T-helper 2 cell treated with Interferon-gamma antibody and Interleukin-4, amounts not matched to agents 5 μg/mL and 100 μg/mL, for 36 hours (primary cell): ENCODE results near the gene DCBLD1.

Experiments
- DNase-seq: peaks from one replicate; pipeline ENCODE4 v3.0.0; 2021; ENCODE audit warnings: low spot score
- H3K27ac Mint-ChIP-seq: one replicate; pipeline ENCODE4 v1.8.0; 2021; ENCODE audit warnings: mild to moderate bottlenecking, mixed read lengths
- H3K27me3 Mint-ChIP-seq: one replicate; pipeline ENCODE4 v1.8.0; 2021; ENCODE audit warnings: low read depth, mixed read lengths
- H3K36me3 Mint-ChIP-seq: one replicate; pipeline ENCODE4 v1.8.0; 2021; ENCODE audit warnings: low read depth, mixed read lengths
- H3K4me1 Mint-ChIP-seq: one replicate; pipeline ENCODE4 v1.8.0; 2021; ENCODE audit warnings: low read depth, mixed read lengths
- H3K4me3 Mint-ChIP-seq: one replicate; pipeline ENCODE4 v1.8.0; 2022; ENCODE audit warnings: mild to moderate bottlenecking, moderate library complexity, mixed read lengths
- H3K9me3 Mint-ChIP-seq: one replicate; pipeline ENCODE4 v1.8.0; 2021; ENCODE audit warnings: mixed read lengths

DCBLD1 gene

DNA sequence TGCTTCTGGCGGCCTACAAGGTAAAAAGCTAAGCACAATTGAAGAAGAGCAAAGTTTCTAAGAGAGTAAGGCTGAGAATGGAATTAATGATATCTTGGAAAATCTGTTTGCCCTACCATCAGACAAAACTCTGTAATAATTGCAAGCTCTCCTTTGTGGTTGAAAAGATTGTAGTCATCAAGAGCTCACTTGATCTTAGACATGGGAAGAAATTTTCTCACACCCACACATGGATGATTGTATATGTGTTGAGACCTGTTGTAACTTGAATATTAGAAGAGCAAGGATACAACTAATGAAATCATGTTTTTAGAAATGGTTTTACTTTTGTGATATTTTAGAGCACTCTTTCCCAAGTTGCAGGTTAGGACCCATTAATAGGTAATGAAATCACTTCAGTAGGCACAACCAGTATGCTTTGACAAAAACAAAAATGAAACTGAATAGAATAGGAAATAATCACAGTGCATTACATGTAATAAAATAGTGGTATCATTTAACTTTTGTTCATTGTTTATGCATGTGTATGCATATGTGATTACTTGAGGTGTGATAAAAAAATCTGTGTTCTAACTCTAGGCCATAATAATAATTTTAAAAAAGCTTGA, 14.0 kb downstream of the DCBLD1 start:
- no peaks in the 10 kb centered on the region for H3K36me3 Mint-ChIP-seq
- H3K9me3 Mint-ChIP-seq: no peaks in the 10 kb centered on the region
- peaks cover 5% of the 10 kb centered on the region for H3K27me3 Mint-ChIP-seq
- no peak overlapping the region for H3K27ac Mint-ChIP-seq
- H3K4me1 Mint-ChIP-seq: peaks cover 20% of the 10 kb centered on the region
- DNase-seq: no peak
- H3K4me3 Mint-ChIP-seq: no peak overlapping the region

DNA sequence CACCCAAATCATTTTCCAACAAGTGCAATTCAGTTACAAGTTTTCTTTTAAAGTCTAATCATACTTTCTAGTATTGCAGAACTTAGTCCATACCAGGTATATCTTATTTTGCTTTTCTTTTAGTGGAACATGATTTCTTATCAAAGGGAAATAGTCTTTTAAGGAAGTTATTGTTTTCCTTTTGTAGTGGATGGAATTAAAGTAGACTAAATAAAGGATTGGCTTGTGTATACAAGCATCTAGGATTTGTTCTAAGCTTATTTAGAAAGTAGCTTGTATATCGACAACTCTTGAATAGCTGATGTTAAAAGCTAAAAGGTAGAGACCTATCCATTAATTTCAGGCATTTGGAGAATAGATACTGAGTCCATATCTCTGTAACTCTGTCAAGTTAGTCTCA, 14.8 kb downstream of the DCBLD1 start:
- Mint-ChIP-seq H3K4me3 (no peak overlapping the region), H3K4me1 (peaks cover 20% of the 10 kb centered on the region)

DNA sequence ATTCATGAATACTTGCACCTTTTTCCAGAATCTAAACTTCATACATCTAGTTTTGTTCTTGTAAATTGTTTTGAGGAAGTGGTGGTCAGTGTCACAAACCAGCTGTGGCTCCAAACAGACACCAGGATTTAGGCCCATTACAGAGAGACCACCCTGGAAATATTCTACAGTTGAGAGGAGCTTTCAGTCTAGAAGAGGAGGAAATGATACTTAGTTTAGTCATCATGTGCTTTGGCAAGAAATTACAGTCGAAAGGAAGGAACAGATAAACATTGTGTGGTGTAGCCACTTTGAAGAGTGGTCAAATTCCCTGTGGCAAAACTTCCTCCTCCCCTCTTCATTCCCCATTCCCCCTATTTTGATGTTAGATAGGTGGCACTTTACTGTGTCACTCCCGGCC, 15.7 kb downstream of the DCBLD1 start:
- Mint-ChIP-seq H3K36me3 (no peaks in the 10 kb centered on the region), H3K9me3 (no peaks in the 10 kb centered on the region), H3K27ac (no peak overlapping the region), H3K27me3 (peaks cover 3% of the 10 kb centered on the region), H3K4me1 (peaks cover 20% of the 10 kb centered on the region), H3K4me3 (no peak overlapping the region)
- no peak for DNase-seq

More for the DNA sequence above, 14.8 kb downstream of the DCBLD1 start:
- no peaks in the 10 kb centered on the region for H3K36me3 Mint-ChIP-seq
- no peaks in the 10 kb centered on the region for H3K9me3 Mint-ChIP-seq
- no peak for DNase-seq
- no peak overlapping the region for H3K27ac Mint-ChIP-seq
- peaks cover 5% of the 10 kb centered on the region for H3K27me3 Mint-ChIP-seq

DNA sequence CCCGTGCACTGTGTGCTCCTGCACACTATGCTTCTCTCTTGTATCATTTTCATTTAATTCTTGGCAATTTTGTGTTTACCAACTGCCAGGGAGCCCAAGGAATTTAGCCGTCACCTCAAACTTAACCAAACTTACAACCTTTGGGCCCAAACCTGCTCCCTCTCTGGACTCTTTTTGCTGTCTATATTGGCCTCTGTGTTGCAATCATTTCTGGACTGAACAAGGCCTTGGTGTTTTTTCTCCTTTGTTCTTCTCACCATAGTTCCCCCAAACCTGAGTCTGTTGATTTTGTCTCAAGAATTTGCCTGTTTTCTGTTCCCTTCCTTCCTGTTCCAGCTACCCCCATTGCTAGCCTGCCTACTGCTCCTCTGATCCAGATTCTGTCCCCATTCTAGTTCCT, 19.2 kb downstream of the DCBLD1 start:
- peaks cover 8% of the 10 kb centered on the region for H3K4me1 Mint-ChIP-seq
- peaks cover 5% of the 10 kb centered on the region for H3K36me3 Mint-ChIP-seq
- DNase-seq: no peak
- H3K4me3 Mint-ChIP-seq: no peak overlapping the region
- H3K27me3 Mint-ChIP-seq: peaks cover 3% of the 10 kb centered on the region
- H3K9me3 Mint-ChIP-seq: no peaks in the 10 kb centered on the region
- H3K27ac Mint-ChIP-seq: no peak overlapping the region

DNA sequence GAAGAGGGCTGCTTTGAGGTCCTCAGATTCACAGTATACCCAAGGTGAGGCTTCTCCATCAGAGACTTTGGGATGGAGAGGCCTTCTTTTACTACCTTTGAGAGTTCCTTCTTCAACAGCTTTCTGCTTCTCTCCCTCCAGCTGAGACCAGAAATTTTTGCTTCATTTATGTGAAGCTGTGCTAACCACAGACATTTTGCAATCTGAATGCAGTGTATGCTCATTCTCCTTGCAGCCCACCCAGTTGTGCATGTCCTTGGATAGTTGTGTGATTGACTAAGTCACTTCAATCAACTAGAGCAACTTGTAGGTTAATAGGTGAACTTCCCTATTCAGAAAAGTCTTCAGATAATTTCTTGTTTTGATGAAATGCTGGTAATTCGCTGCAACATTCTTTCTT, 20.1 kb downstream of the DCBLD1 start:
- Mint-ChIP-seq H3K36me3 (peaks cover 5% of the 10 kb centered on the region), H3K9me3 (no peaks in the 10 kb centered on the region), H3K27me3 (peaks cover 3% of the 10 kb centered on the region), H3K4me1 (peaks cover 7% of the 10 kb centered on the region), H3K4me3 (no peak overlapping the region), H3K27ac (no peak overlapping the region)
- DNase-seq: no peak

DNA sequence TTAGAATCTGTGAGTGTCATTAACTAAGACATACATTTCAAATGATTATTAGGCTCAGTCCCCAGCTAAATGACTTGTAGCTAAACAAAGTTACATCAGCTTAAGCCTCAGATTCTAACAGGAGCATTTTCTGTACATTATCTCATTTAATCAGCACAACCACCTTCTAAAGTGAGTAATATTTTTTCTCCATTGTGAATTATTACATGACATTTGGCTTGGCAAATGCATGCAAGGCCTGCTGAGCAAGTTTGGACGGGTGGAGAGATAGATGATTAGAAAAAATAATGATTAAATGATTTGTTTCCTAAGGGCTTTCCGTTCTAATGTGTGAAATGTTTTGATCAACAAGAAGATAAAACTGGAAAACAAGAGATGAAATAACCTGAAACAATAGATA, 20.7 kb downstream of the DCBLD1 start:
- H3K27ac Mint-ChIP-seq: no peak overlapping the region
- H3K4me3 Mint-ChIP-seq: no peak overlapping the region
- no peaks in the 10 kb centered on the region for H3K9me3 Mint-ChIP-seq
- H3K36me3 Mint-ChIP-seq: peaks cover 5% of the 10 kb centered on the region
- peaks cover 3% of the 10 kb centered on the region for H3K27me3 Mint-ChIP-seq
- no peak for DNase-seq
- H3K4me1 Mint-ChIP-seq: peaks cover 4% of the 10 kb centered on the region

DNA sequence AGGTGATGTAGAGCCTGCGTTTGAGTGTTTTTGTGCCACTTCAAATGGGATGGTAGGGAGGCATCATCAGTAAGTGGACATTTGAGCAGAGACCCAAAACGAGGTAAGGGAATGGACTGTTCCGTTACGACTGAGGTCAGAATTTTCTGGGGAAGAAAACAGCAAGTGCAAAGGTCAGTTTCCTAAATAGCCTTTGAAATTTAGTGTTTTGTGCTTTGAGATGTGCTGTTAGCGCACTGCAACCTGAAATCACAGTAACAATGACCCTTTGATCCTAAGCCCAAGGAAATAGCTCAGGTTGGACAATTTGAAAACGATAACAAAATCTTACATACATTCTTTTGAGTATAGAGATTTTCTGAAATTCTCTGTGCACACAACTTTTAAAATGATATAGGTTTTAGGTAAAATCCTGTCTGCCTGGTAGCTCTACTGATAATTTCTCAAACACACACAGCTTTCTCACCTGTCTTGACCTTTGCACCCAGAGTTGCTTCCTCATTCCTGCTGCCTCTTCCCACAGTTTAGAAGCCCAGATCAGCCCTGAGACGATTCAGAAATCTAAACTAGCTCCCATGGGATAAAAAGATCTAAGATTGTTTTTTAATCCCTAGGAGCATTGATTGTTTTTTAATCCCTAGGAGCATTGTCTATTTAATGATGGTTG, 22.1 kb downstream of the DCBLD1 start:
- DNase-seq: no peak
- Mint-ChIP-seq H3K4me1 (no peaks in the 10 kb centered on the region), H3K36me3 (peaks cover 5% of the 10 kb centered on the region), H3K9me3 (no peaks in the 10 kb centered on the region), H3K4me3 (no peak overlapping the region), H3K27ac (no peak overlapping the region), H3K27me3 (peaks cover 3% of the 10 kb centered on the region)

DNA sequence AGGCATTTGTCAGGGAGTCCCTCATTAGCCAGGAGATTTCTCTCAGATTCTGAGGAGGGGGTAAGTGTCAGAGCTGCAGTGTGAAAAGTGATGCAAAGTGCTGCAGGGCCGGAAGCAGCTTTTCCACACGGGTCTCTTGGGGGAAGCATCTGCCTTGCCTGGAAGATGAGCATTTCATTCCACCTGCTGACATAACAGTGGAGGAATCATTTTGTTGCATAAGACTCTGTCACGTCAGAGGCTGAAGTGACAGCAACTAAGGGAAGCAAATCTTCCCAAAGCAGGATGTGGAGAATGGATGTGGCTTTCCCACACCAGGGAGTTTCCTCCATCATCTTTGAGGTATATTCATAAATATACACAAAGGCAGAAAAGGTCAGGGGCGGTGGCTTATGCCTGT, 22.8 kb downstream of the DCBLD1 start:
- H3K36me3 Mint-ChIP-seq: peaks cover 5% of the 10 kb centered on the region
- H3K4me1 Mint-ChIP-seq: no peaks in the 10 kb centered on the region
- no peak overlapping the region for H3K27ac Mint-ChIP-seq
- H3K4me3 Mint-ChIP-seq: no peak overlapping the region
- H3K27me3 Mint-ChIP-seq: peaks cover 3% of the 10 kb centered on the region
- DNase-seq: no peak
- H3K9me3 Mint-ChIP-seq: no peaks in the 10 kb centered on the region

DNA sequence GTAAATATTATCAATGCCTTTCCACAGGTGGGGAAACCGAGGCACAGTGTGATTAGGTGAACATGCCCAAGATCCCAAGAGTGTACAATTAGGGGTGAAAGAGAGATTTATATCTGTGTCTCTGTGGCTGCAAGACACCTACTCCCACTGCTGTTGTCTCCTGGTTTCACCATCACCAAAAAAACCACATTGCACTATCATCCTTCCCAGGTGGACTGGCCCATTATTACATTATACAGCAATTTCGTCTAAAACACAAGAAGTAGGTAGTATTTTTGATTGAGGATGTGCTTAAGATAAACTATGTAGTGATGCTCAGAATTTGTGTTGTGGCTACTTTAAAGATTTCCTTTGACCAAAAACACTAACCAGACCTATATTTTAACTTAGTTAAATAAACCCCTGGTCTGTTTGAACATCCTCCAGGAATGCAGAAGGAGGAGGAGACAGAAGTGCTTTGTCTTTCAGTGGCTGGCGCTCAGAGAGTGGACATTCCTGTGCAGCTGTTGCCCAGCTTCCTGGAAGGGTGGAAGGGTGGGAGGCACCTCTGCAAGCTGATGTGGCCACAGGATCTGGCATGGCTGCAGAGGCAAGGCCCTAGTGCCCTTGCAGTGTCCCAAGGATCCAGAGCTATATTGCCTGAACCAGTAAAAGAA, 23.8 kb downstream of the DCBLD1 start:
- no peaks in the 10 kb centered on the region for H3K4me1 Mint-ChIP-seq
- H3K9me3 Mint-ChIP-seq: no peaks in the 10 kb centered on the region
- H3K36me3 Mint-ChIP-seq: peaks cover 5% of the 10 kb centered on the region
- peaks cover 3% of the 10 kb centered on the region for H3K27me3 Mint-ChIP-seq
- no peak overlapping the region for H3K4me3 Mint-ChIP-seq
- DNase-seq: no peak
- H3K27ac Mint-ChIP-seq: no peak overlapping the region

DNA sequence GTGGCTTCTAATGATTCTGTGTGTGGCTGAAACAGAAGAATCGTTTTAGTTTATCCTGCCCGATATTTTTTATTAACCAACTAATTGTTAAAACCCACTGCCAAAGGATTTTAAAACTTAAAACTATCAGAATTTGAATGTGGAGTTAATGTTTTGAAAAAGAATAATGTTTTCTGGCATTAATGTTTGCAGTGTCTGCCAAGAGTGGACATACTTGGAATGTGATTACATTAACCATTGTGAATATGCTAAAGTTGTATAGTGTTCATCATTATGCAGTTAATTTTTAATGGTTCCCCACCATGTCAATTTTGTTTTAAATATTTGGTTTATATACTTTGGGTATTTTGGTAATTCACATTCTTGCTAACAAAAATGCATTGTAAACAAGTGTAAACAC, 24.4 kb downstream of the DCBLD1 start:
- H3K36me3 Mint-ChIP-seq: peaks cover 5% of the 10 kb centered on the region
- DNase-seq: no peak
- no peaks in the 10 kb centered on the region for H3K9me3 Mint-ChIP-seq
- no peak overlapping the region for H3K4me3 Mint-ChIP-seq
- no peak overlapping the region for H3K27ac Mint-ChIP-seq
- no peaks in the 10 kb centered on the region for H3K4me1 Mint-ChIP-seq
- peaks cover 1% of the 10 kb centered on the region for H3K27me3 Mint-ChIP-seq

DNA sequence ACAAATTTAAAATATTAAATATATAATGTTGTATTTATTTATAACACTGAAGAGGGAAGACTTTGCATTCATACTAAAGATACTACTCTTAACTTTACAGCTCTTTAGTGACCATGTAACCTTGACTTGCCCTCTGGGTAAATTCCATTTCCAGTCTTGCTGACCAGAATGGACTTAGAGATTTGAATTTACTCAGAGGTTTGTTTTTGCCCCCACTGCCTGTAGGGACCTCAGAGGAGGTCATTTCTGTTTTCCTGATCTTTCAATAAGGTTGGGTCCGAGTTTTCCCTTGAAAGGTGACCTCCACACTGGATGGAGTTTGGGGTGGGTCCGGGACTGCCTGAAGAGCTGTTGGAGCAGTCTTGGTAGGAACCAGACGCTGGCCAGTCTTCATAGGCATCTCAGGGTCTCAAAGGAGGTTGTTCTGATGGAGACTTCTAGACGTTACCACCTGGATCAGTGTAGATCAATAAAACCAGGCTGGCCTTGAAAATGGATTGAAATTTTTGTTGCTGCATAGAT, 26.0 kb downstream of the DCBLD1 start:
- Mint-ChIP-seq H3K27me3 (peaks cover 3% of the 10 kb centered on the region), H3K36me3 (peaks cover 5% of the 10 kb centered on the region), H3K27ac (no peak overlapping the region), H3K9me3 (no peaks in the 10 kb centered on the region), H3K4me1 (no peaks in the 10 kb centered on the region), H3K4me3 (no peak overlapping the region)
- DNase-seq: no peak

DNA sequence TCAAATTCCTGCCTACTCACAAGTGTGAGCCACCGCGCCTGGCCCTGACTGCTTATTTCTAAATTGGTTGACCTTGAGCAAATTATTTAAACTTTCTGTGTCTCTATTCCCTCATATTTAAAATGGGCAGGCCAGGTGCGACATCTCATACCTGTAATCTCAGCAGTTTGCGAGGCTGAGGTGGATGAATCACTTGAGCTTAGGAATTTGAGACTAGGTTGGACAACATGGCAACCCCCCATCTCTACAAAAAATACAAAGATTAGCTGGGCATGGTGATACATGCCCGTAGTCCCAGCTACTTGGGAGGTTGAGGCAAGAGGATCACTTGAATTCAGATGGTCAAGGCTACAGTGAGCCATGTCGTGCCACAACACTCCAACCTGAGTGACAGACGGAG, 26.5 kb downstream of the DCBLD1 start:
- no peak for DNase-seq
- Mint-ChIP-seq H3K36me3 (peaks cover 2% of the 10 kb centered on the region), H3K4me3 (no peak overlapping the region), H3K27me3 (peaks cover 3% of the 10 kb centered on the region), H3K27ac (no peak overlapping the region), H3K9me3 (no peaks in the 10 kb centered on the region), H3K4me1 (no peaks in the 10 kb centered on the region)

DNA sequence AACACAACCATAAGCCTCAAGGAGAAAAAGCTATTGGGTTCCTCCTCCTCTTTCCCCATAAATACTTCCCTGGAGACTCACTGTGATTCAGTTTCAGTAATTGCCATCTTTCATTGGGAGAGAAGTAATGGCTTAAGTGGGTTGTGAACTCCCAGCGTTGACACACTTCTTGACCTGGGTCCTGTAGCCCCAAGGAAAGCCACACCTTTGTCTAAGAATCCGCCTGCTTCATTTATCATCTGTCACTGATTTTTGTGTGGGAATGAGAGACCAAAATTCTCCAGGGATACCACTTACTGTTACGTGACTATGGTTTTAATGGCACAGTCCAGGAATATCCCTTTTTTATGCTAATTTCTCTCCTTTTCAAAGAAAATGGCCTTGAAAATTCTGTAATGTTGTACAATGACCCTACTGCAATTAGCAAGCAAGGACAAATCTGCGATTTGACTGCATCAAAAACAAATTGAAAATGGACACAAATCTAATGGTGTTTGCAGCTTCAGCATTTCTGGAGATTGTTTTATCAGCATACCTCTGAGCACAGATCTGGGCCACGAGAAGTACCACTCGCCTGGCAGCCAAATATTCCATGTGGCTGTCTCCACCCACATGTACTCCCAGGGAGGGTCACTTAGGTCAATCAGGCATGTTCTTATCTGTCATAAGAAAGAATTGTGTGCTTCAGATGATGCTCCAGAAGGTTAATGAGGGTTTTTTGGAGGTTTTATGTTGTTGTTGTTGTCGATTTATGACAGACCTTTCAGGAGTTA, 29.8 kb downstream of the DCBLD1 start:
- no peaks in the 10 kb centered on the region for H3K36me3 Mint-ChIP-seq
- DNase-seq: no peak
- H3K4me3 Mint-ChIP-seq: no peak overlapping the region
- H3K9me3 Mint-ChIP-seq: no peaks in the 10 kb centered on the region
- no peak overlapping the region for H3K27ac Mint-ChIP-seq
- H3K4me1 Mint-ChIP-seq: no peaks in the 10 kb centered on the region
- H3K27me3 Mint-ChIP-seq: peaks cover 3% of the 10 kb centered on the region
